ENCODE results near the gene ZNF780B.

Gene ZNF780B

DNA sequence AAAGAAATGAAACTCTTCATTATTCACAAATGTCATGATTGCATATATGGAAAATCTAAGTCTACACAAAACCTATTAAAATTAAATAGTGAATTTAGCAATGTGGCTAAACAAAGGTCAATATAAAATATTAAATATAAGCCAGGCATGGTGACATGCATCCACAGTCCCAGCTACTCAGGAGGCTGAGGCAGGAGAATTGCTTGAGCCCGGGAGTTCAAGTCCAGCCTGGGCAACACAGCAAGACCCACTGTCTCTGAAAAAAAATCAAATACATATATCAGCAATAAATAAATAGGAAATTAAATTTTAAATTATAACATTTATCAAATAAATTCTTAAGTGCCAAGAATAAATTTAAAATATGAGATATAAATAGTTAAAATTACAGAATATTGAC lies 73.1 kb downstream of the ZNF780B start:
- Histone ChIP-seq H3K27me3 (ENCODE audit: insufficient read depth, insufficient read length) (no peaks in the 10 kb centered on the region), H3K4me1 (ENCODE audit: insufficient read depth, insufficient read length) (no peaks in the 10 kb centered on the region), H3K36me3 (ENCODE audit: insufficient read depth, insufficient read length, low read length) (peaks cover 56% of the 10 kb centered on the region), H3K9ac (ENCODE audit: insufficient read length, low read depth) (no peak overlapping the region), H3K9me3 (ENCODE audit: insufficient read depth, low read length) (peaks cover 34% of the 10 kb centered on the region), H3K4me3 (ENCODE audit: insufficient read length, low read depth) (no peak overlapping the region)
- TF ChIP-seq SUZ12 (IDR thresholded peaks at IDR 0.05; ENCODE audit: extremely low read depth, insufficient read depth, insufficient read length) (no peak), YY1 (IDR thresholded peaks at IDR 0.05; ENCODE audit: insufficient read depth, insufficient read length) (no peak), ZNF274 (IDR thresholded peaks at IDR 0.05; ENCODE audit: low read depth, low read length) (no peak)
- no peak for DNase-seq (ENCODE audit: low read depth, low spot score)
